ENCODE results near the gene SHISA3.

SHISA3 gene

DNA sequence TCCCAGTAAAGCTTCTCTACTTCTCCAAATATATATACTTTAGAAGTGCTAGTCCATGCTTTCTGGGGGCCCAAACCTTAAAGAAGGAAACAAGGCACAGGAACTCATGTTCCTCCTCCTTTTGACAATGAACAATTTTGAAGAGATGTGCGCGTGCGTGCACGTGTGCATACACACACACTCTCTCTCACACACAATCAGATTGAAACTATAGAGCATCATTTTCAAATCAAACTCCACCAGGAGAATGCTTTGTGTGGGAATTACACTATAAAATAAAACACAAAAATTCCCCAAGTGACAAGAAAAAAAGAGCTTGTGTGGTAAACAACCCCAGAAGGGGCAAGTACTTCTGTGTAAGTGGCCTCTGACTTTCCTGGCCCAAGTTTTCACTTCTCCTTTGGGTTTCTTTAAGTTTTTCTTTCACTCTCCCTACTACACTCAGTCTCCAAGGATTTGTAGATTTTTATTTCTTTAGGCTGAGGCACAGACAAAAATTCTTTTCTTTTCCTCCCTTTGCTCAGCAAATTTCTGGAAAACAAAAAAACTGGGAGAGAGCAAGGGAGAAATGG, 46.6 kb upstream of the SHISA3 start:
- H3K36me3 ChIP-seq (ENCODE audit: low read length), result no peaks in the 10 kb centered on the region
- H3K9me3 ChIP-seq (ENCODE audit: insufficient read depth, low read length), result no peaks in the 10 kb centered on the region
- no peaks in the 10 kb centered on the region for H3F3A ChIP-seq (ENCODE audit: insufficient read depth)
- no peaks in the 10 kb centered on the region for H3K79me2 ChIP-seq (ENCODE audit: insufficient read depth, low read length)
- H4K20me1 ChIP-seq (ENCODE audit: low read depth, low read length), result no peaks in the 10 kb centered on the region
- TF ChIP-seq EZH2phosphoT487 (conservative IDR thresholded peaks at IDR 0.05; ENCODE audit: low read length), result no peak
- TF ChIP-seq, protein P1, sequence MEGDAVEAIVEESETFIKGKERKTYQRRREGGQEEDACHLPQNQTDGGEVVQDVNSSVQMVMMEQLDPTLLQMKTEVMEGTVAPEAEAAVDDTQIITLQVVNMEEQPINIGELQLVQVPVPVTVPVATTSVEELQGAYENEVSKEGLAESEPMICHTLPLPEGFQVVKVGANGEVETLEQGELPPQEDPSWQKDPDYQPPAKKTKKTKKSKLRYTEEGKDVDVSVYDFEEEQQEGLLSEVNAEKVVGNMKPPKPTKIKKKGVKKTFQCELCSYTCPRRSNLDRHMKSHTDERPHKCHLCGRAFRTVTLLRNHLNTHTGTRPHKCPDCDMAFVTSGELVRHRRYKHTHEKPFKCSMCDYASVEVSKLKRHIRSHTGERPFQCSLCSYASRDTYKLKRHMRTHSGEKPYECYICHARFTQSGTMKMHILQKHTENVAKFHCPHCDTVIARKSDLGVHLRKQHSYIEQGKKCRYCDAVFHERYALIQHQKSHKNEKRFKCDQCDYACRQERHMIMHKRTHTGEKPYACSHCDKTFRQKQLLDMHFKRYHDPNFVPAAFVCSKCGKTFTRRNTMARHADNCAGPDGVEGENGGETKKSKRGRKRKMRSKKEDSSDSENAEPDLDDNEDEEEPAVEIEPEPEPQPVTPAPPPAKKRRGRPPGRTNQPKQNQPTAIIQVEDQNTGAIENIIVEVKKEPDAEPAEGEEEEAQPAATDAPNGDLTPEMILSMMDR (IDR thresholded peaks at IDR 0.05; ENCODE audit: insufficient read depth, low read length, poor library complexity, severe bottlenecking), result no peak
- H3K4me3 ChIP-seq (ENCODE audit: insufficient read depth, low read length, poor library complexity, severe bottlenecking), result no peak overlapping the region
- no peak overlapping the region for H3K9ac ChIP-seq (ENCODE audit: low read length)
- no peaks in the 10 kb centered on the region for H3K9me2 ChIP-seq (replicated peaks; ENCODE audit: insufficient read depth, low read length)
- H2AFZ ChIP-seq (ENCODE audit: low read depth, low read length, severe bottlenecking), result no peak overlapping the region
- no peaks in the 10 kb centered on the region for H3K27me3 ChIP-seq (ENCODE audit: low read length)
- H3K27ac ChIP-seq (ENCODE audit: low read depth, low read length), result no peak overlapping the region
- no peak overlapping the region for H3K4me2 ChIP-seq (ENCODE audit: low read depth, low read length, poor library complexity, severe bottlenecking)

DNA sequence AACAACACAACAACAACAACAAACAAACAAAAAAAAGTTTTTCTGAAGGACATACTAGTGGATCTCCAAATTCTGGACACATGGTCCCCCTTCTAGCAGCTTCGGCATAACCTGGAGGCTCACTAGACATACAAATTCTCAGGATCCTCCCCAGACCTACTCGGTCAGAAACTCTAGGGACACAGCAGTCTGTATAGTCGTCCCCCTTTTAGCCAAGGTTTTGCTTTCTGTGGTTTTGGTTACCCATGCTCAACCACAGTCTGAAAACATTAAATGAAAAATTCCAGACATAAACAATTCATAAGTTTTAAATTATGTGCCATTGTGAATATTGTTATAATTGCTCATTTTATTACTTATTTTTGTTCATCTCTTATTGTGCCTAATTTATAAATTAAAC, 45.2 kb upstream of the SHISA3 start:
- H3K27ac ChIP-seq (ENCODE audit: low read depth, low read length), result no peak overlapping the region
- H4K20me1 ChIP-seq (ENCODE audit: low read depth, low read length), result no peaks in the 10 kb centered on the region
- no peaks in the 10 kb centered on the region for H3K27me3 ChIP-seq (ENCODE audit: low read length)
- H3F3A ChIP-seq (ENCODE audit: insufficient read depth), result no peaks in the 10 kb centered on the region
- H3K9ac ChIP-seq (ENCODE audit: low read length), result no peak overlapping the region
- H3K36me3 ChIP-seq (ENCODE audit: low read length), result no peaks in the 10 kb centered on the region
- H3K79me2 ChIP-seq (ENCODE audit: insufficient read depth, low read length), result no peaks in the 10 kb centered on the region
- H3K9me3 ChIP-seq (ENCODE audit: insufficient read depth, low read length), result no peaks in the 10 kb centered on the region
- no peak overlapping the region for H3K4me3 ChIP-seq (ENCODE audit: insufficient read depth, low read length, poor library complexity, severe bottlenecking)
- no peak for TF ChIP-seq EZH2phosphoT487 (conservative IDR thresholded peaks at IDR 0.05; ENCODE audit: low read length)
- TF ChIP-seq, protein P1 (IDR thresholded peaks at IDR 0.05; ENCODE audit: insufficient read depth, low read length, poor library complexity, severe bottlenecking), result no peak
- H2AFZ ChIP-seq (ENCODE audit: low read depth, low read length, severe bottlenecking), result no peak overlapping the region
- H3K9me2 ChIP-seq (replicated peaks; ENCODE audit: insufficient read depth, low read length), result no peaks in the 10 kb centered on the region
- H3K4me2 ChIP-seq (ENCODE audit: low read depth, low read length, poor library complexity, severe bottlenecking), result no peak overlapping the region

DNA sequence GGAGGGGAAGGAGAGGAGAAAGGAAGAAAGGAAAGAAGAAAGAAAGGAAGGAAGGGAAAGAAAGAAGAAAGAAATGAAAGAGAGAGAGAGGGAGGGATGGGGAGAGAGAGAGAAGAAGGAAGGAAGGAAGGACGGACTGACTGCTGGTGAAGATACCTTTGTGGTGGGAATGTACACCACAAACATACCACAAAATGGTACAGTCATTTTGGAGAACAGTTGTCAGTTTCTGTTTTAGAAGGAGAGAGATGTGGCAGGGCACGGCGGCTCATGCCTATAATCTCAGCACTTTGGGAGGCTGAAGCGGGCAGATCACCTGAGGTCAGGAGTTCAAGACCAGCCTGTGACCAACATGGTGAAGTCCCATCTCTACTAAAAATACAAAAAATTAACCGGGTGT, 40.0 kb upstream of the SHISA3 start:
- Histone ChIP-seq H3K9me3 (ENCODE audit: insufficient read depth, low read length) (no peaks in the 10 kb centered on the region), H3K36me3 (ENCODE audit: low read length) (no peaks in the 10 kb centered on the region), H2AFZ (ENCODE audit: low read depth, low read length, severe bottlenecking) (no peak overlapping the region), H3K9ac (ENCODE audit: low read length) (no peak overlapping the region), H3K4me2 (ENCODE audit: low read depth, low read length, poor library complexity, severe bottlenecking) (no peak overlapping the region), H3K9me2 (replicated peaks; ENCODE audit: insufficient read depth, low read length) (no peaks in the 10 kb centered on the region), H4K20me1 (ENCODE audit: low read depth, low read length) (no peaks in the 10 kb centered on the region), H3K79me2 (ENCODE audit: insufficient read depth, low read length) (no peaks in the 10 kb centered on the region), H3K27me3 (ENCODE audit: low read length) (no peaks in the 10 kb centered on the region), H3K27ac (ENCODE audit: low read depth, low read length) (no peak overlapping the region), H3K4me3 (ENCODE audit: insufficient read depth, low read length, poor library complexity, severe bottlenecking) (no peak overlapping the region), H3F3A (ENCODE audit: insufficient read depth) (no peaks in the 10 kb centered on the region)
- TF ChIP-seq, protein P1 (IDR thresholded peaks at IDR 0.05; ENCODE audit: insufficient read depth, low read length, poor library complexity, severe bottlenecking), result no peak
- no peak for TF ChIP-seq EZH2phosphoT487 (conservative IDR thresholded peaks at IDR 0.05; ENCODE audit: low read length)

Data from SU-DHL-6 (cell line).